Subcutaneous adipose tissue (tissue), 4 donors: ENCODE results near the gene DCC. TPM values are rescaled to one million over a fixed set of nuclear protein-coding genes. Genes with fewer than 3 reads are reported as not detected.

Experiments used
- total RNA-seq, 4 donors: library from RNA; depleted of rRNA; stranded (reverse); fragments of >200 nt; gene quantifications; one replicate each; pipeline ENCODE4 v1.1.0, GENCODE V29; 2016
- TF ChIP-seq, protein P1 (sequence below): fragments of 450-650 bp; IDR thresholded peaks from one replicate; pipeline ENCODE4 v1.5.1; 2016; ENCODE audit warnings: low read depth, mild to moderate bottlenecking, control low read depth, antibody characterized with exemption, moderate library complexity

DCC gene
- total RNA-seq, 4 donors from 2014 or later, result not detected

GRCh38 chr18:52903857-52904256 lies 563.9 kb downstream of the DCC start:
- TF ChIP-seq, protein P1, sequence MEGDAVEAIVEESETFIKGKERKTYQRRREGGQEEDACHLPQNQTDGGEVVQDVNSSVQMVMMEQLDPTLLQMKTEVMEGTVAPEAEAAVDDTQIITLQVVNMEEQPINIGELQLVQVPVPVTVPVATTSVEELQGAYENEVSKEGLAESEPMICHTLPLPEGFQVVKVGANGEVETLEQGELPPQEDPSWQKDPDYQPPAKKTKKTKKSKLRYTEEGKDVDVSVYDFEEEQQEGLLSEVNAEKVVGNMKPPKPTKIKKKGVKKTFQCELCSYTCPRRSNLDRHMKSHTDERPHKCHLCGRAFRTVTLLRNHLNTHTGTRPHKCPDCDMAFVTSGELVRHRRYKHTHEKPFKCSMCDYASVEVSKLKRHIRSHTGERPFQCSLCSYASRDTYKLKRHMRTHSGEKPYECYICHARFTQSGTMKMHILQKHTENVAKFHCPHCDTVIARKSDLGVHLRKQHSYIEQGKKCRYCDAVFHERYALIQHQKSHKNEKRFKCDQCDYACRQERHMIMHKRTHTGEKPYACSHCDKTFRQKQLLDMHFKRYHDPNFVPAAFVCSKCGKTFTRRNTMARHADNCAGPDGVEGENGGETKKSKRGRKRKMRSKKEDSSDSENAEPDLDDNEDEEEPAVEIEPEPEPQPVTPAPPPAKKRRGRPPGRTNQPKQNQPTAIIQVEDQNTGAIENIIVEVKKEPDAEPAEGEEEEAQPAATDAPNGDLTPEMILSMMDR, result no peak

- TF ChIP-seq, protein P1, result no peak
Observed at GRCh38 chr18:52907543-52908308, 567.7 kb downstream of the DCC start.

DNA sequence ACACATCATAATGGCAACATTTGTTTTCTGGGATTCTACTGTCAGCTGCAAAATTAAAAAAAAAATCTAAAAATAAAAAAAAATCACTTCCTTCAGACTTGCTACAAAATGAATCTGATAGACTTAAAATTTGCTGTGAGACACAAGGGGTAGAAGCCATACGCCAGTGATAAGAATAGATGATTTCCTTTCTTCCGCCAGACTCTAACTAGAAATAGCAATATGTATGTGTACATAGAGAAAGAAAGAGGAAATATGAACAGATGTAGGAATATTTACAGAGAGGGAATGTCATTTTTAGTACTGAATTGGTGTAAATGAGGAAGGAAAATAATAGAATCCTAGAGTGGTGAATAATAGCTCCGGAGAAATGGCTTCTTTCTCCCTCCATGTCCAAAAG lies 574.2 kb downstream of the DCC start:
- TF ChIP-seq, protein P1, result no peak

GRCh38 chr18:52920665-52921064 lies 580.7 kb downstream of the DCC start:
- TF ChIP-seq, protein P1, result no peak

GRCh38 chr18:52933356-52933755 lies 593.4 kb downstream of the DCC start:
- TF ChIP-seq, protein P1, result no peak

DNA sequence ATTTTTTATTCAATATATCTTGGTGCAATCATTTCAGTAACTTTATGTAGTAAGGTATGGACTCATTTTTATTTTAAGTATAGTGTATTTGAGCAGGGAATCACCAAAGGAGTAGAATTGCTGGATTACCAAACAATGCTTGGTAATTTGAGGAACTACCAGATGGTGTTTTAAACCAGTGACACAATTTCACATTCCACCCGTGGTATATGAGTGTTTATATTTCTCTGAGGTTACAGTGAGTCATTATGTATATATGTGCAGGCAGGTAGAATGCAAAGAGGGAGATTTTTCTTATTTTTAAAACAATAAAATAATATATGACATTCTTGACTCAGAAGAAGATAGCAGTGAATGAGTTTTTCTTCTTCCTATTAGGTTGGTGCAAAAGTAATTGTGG lies 596.9 kb downstream of the DCC start:
- TF ChIP-seq, protein P1, result no peak

DNA sequence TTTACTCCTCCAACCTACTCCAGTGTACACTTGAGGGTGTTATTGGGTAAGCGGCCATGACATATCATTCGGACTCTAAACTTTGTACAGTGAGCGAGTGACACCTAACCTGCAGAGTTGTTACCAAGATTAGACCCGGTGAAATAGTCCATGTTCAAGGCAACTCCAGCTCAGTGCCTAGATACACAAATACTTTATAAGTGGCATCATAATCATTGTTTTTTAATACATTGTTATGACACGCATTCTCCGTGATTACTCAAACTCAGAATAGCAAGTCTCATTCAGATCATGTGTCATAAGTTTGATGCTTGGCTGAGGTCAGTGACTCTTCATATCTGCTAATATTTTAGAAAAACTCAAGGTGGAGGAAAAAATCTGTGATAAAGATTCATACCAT lies 597.8 kb downstream of the DCC start:
- TF ChIP-seq, protein P1, result no peak
